HEK293 (cell line): ENCODE measurements around the gene BICD1.

Experiments
- CTCF ChIA-PET: fragments of 350-600 bp; formaldehyde crosslinking; extraction: SDS; loops from one replicate; lab custom pipeline; 2021; ENCODE audit warnings: antibody characterized with exemption; lab: Yijun Ruan, JAX
- POLR2A ChIA-PET: fragments of 300-600 bp; formaldehyde crosslinking; extraction: SDS; loops from one replicate; lab custom pipeline; 2020; ENCODE audit warnings: antibody characterized with exemption, inconsistent platforms; lab: Yijun Ruan, JAX
- H3K27ac ChIP-seq: fragments of 200-500 bp; sonication (Bioruptor generic); 2 replicates; pipeline ENCODE4 v1.5.1; 2014; ENCODE audit warnings: low read depth, low read length, control low read depth, inconsistent platforms; ENCODE audit errors: extremely low read depth
- H3K36me3 ChIP-seq, 2 experiments: fragments of 200-500 bp in 1 of 2; sonication (Bioruptor generic) in 1 of 2; 1 replicate in 1 of 2; 2 replicates in 1 of 2; pipeline ENCODE4 v1.5.1; 2014 to 2017; ENCODE audit warnings: inconsistent platforms in 2 of 2, low read length in 2 of 2; ENCODE audit not compliant: control insufficient read depth in 2 of 2, insufficient read depth in 1 of 2
- H3K4me1 ChIP-seq: fragments of 200-500 bp; sonication (Bioruptor generic); 2 replicates; pipeline ENCODE4 v1.5.1; 2014; ENCODE audit warnings: mild to moderate bottlenecking, low read length, inconsistent platforms; ENCODE audit not compliant: control insufficient read depth, insufficient read depth
- H3K4me3 ChIP-seq: 2 replicates; pipeline ENCODE4 v1.5.1; 2011; ENCODE audit warnings: low read depth, mild to moderate bottlenecking, control low read depth, low read length, moderate library complexity
- H3K9me3 ChIP-seq: fragments of 200-500 bp; sonication (Bioruptor generic); 2 replicates; pipeline ENCODE4 v1.5.1; 2014; ENCODE audit warnings: low read depth, low read length, inconsistent platforms; ENCODE audit not compliant: control insufficient read depth, insufficient read depth
- GLIS2 ChIP-seq: fragments of 450-650 bp; formaldehyde crosslinking; IDR thresholded peaks from 2 replicates; pipeline ENCODE4 v1.5.1; 2016; ENCODE audit warnings: missing biosample characterization, missing genetic modification characterization
- HOXD13 ChIP-seq: sonication (generic); formaldehyde crosslinking; IDR thresholded peaks from 2 replicates; pipeline ENCODE4 v1.8.0; 2022; ENCODE audit warnings: missing genetic modification reagents, borderline replicate concordance
- KLF10 ChIP-seq: fragments of 450-650 bp; IDR thresholded peaks from 2 replicates; pipeline ENCODE4 v1.5.1; 2018; ENCODE audit warnings: missing biosample characterization, mild to moderate bottlenecking, missing genetic modification characterization
- MZF1 ChIP-seq: fragments of 450-650 bp; formaldehyde crosslinking; IDR thresholded peaks from 2 replicates; pipeline ENCODE4 v1.5.1; 2017; ENCODE audit warnings: missing biosample characterization, missing genetic modification characterization, borderline replicate concordance
- SP2 ChIP-seq: fragments of 450-650 bp; formaldehyde crosslinking; IDR thresholded peaks from 2 replicates; pipeline ENCODE4 v1.5.1; 2016; ENCODE audit warnings: missing biosample characterization, missing genetic modification characterization
- WT1 ChIP-seq: fragments of 450-650 bp; formaldehyde crosslinking; IDR thresholded peaks from 2 replicates; pipeline ENCODE4 v1.5.1; 2016; ENCODE audit warnings: missing biosample characterization, missing genetic modification characterization
- ZNF214 ChIP-seq: fragments of 450-650 bp; formaldehyde crosslinking; IDR thresholded peaks from 2 replicates; pipeline ENCODE4 v1.5.1; 2017; ENCODE audit warnings: missing biosample characterization, mild to moderate bottlenecking, missing genetic modification characterization, borderline replicate concordance
- ZNF223 ChIP-seq: fragments of 450-650 bp; formaldehyde crosslinking; IDR thresholded peaks from 2 replicates; pipeline ENCODE4 v1.5.1; 2016; ENCODE audit warnings: missing biosample characterization, missing genetic modification characterization
- ZNF670 ChIP-seq: fragments of 450-650 bp; formaldehyde crosslinking; IDR thresholded peaks from 2 replicates; pipeline ENCODE4 v1.5.1; 2016; ENCODE audit warnings: missing biosample characterization, missing genetic modification characterization, low read depth
- ZNF776 ChIP-seq: fragments of 450-650 bp; formaldehyde crosslinking; IDR thresholded peaks from 2 replicates; pipeline ENCODE4 v1.5.0; 2017; ENCODE audit warnings: missing biosample characterization, missing genetic modification characterization, borderline replicate concordance
- ZSCAN16 ChIP-seq: fragments of 450-650 bp; formaldehyde crosslinking; IDR thresholded peaks from 2 replicates; pipeline ENCODE4 v1.5.1; 2016; ENCODE audit warnings: missing biosample characterization, missing genetic modification characterization
- ZSCAN30 ChIP-seq: fragments of 450-650 bp; IDR thresholded peaks from 2 replicates; pipeline ENCODE4 v1.5.1; 2018; ENCODE audit warnings: missing biosample characterization, mild to moderate bottlenecking, missing genetic modification characterization, moderate library complexity
- TF ChIP-seq, protein P1 (sequence below): fragments of 450-650 bp; formaldehyde crosslinking; IDR thresholded peaks from 2 replicates; pipeline ENCODE4 v1.5.1; 2016; ENCODE audit warnings: missing biosample characterization, missing genetic modification characterization
- TF ChIP-seq, protein P2 (sequence below): fragments of 450-650 bp; formaldehyde crosslinking; IDR thresholded peaks from 2 replicates; pipeline ENCODE4 v1.5.1; 2016; ENCODE audit warnings: missing biosample characterization, missing genetic modification characterization
- TF ChIP-seq, protein P3 (sequence below): fragments of 450-650 bp; formaldehyde crosslinking; conservative IDR thresholded peaks from 2 replicates; pipeline ENCODE4 v1.5.1; 2016; ENCODE audit warnings: low read depth, missing biosample characterization, missing genetic modification characterization
- TF ChIP-seq, protein P4 (sequence below): fragments of 450-650 bp; formaldehyde crosslinking; IDR thresholded peaks from 2 replicates; pipeline ENCODE4 v1.5.1; 2016; ENCODE audit warnings: missing biosample characterization, missing genetic modification characterization
- TF ChIP-seq, protein P5 (sequence below): fragments of 450-650 bp; IDR thresholded peaks from 2 replicates; pipeline ENCODE4 v1.5.1; 2018; ENCODE audit warnings: missing biosample characterization, missing genetic modification characterization

Gene BICD1

DNA sequence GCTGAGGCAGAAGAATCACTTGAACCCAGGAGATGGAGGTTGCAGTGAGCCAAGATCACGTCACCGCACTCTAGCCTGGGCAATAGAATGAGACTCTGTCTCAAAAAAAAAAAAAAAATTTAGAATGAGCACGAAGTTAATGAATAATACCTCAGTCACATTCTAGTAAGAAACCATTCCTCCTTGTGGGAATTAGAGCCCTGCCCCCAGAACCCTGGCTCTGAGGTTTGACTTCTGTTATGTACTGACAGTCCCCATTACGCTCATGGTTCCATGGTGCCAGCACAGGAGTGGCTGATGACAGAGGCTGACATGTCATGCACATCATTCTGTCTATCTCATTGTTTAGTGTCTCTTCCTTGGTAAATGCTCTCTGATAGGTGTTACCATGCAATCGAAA is 160.1 kb downstream of the BICD1 start (continued):
- TF ChIP-seq, protein P1, sequence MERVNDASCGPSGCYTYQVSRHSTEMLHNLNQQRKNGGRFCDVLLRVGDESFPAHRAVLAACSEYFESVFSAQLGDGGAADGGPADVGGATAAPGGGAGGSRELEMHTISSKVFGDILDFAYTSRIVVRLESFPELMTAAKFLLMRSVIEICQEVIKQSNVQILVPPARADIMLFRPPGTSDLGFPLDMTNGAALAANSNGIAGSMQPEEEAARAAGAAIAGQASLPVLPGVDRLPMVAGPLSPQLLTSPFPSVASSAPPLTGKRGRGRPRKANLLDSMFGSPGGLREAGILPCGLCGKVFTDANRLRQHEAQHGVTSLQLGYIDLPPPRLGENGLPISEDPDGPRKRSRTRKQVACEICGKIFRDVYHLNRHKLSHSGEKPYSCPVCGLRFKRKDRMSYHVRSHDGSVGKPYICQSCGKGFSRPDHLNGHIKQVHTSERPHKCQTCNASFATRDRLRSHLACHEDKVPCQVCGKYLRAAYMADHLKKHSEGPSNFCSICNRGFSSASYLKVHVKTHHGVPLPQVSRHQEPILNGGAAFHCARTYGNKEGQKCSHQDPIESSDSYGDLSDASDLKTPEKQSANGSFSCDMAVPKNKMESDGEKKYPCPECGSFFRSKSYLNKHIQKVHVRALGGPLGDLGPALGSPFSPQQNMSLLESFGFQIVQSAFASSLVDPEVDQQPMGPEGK (tag by site-specific recombination), result no peak
- TF ChIP-seq ZNF223 (tag by site-specific recombination), result no peak
- TF ChIP-seq, all 188 proteins: peak for 0

DNA sequence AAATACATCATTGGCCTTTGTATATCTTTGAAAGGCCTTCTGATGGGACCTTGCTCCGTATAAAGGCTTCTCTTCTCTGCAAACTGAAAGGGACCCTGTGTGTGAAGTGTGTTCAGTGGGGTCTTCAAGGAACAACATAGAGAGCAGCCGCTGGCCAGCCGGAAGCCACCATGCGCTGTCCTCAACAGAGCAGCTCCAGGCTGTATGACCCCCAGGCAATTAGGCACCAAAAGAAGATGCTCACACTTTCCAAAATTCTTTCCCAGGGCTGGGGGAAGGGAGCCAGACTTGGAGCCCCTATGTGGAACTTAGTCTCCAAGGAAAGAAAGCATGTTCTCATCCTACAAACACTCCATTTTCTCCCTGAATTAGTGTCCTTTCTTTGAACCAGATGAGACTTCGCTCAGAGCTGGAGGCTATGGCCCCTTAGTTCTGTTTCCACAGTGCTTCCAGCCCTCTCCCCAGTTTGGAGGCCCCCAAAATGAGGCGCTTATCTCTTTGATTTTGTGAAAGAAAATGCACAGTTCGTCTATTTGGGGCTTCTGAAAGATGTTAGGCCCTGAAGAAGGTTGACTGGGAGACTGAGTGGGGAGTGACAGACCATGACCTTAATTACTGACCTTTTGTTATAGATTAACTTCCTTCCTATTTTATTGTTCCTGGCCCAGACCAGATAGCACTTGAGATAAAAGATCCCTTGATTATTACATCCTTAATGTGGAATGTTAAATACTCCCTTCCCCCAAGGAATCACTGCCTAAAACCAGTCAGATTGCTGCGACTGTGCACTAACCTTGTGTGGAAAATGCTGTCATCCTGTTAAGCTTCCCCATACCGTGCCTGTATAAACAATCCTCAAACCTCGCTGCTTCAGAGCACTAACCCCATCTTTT is 164.4 kb downstream of the BICD1 start:
- POLR2A ChIA-PET, result interaction anchor here (0.5 kb wide), 1 partner anchor 131 kb away, joined by 3 read pairs; no protein-coding TSS in a partner anchor
- H3K4me3 ChIP-seq, result no peak overlapping the region
- H3K36me3 ChIP-seq, result no peaks in the 10 kb centered on the region
- H3K9me3 ChIP-seq, result no peaks in the 10 kb centered on the region
- CTCF ChIA-PET, result interaction anchor here (0.8 to 1.2 kb wide), 3 partner anchors 9 to 148 kb away, joined by 3 to 4 read pairs (median 3); no protein-coding TSS in a partner anchor
- H3K4me1 ChIP-seq, result peaks cover 16% of the 10 kb centered on the region
- no peak overlapping the region for H3K27ac ChIP-seq
- TF ChIP-seq HOXD13 (CRISPR knock-in tag) (no peak), WT1 (tag by site-specific recombination) (peak; percentile 47; the same call in 1 of the 2 replicates), SP2 (tag by site-specific recombination) (no peak), ZNF214 (no peak), ZNF670 (tag by site-specific recombination) (no peak), MZF1 (tag by site-specific recombination) (peak; percentile 24; the same call in 1 of the 2 replicates), ZNF776 (no peak), ZSCAN30 (tag by site-specific recombination) (no peak), GLIS2 (tag by site-specific recombination) (no peak), KLF10 (tag by site-specific recombination) (no peak), ZSCAN16 (no peak)
- TF ChIP-seq, protein P2, sequence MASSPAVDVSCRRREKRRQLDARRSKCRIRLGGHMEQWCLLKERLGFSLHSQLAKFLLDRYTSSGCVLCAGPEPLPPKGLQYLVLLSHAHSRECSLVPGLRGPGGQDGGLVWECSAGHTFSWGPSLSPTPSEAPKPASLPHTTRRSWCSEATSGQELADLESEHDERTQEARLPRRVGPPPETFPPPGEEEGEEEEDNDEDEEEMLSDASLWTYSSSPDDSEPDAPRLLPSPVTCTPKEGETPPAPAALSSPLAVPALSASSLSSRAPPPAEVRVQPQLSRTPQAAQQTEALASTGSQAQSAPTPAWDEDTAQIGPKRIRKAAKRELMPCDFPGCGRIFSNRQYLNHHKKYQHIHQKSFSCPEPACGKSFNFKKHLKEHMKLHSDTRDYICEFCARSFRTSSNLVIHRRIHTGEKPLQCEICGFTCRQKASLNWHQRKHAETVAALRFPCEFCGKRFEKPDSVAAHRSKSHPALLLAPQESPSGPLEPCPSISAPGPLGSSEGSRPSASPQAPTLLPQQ (tag by site-specific recombination), result no peak
- TF ChIP-seq, protein P3, sequence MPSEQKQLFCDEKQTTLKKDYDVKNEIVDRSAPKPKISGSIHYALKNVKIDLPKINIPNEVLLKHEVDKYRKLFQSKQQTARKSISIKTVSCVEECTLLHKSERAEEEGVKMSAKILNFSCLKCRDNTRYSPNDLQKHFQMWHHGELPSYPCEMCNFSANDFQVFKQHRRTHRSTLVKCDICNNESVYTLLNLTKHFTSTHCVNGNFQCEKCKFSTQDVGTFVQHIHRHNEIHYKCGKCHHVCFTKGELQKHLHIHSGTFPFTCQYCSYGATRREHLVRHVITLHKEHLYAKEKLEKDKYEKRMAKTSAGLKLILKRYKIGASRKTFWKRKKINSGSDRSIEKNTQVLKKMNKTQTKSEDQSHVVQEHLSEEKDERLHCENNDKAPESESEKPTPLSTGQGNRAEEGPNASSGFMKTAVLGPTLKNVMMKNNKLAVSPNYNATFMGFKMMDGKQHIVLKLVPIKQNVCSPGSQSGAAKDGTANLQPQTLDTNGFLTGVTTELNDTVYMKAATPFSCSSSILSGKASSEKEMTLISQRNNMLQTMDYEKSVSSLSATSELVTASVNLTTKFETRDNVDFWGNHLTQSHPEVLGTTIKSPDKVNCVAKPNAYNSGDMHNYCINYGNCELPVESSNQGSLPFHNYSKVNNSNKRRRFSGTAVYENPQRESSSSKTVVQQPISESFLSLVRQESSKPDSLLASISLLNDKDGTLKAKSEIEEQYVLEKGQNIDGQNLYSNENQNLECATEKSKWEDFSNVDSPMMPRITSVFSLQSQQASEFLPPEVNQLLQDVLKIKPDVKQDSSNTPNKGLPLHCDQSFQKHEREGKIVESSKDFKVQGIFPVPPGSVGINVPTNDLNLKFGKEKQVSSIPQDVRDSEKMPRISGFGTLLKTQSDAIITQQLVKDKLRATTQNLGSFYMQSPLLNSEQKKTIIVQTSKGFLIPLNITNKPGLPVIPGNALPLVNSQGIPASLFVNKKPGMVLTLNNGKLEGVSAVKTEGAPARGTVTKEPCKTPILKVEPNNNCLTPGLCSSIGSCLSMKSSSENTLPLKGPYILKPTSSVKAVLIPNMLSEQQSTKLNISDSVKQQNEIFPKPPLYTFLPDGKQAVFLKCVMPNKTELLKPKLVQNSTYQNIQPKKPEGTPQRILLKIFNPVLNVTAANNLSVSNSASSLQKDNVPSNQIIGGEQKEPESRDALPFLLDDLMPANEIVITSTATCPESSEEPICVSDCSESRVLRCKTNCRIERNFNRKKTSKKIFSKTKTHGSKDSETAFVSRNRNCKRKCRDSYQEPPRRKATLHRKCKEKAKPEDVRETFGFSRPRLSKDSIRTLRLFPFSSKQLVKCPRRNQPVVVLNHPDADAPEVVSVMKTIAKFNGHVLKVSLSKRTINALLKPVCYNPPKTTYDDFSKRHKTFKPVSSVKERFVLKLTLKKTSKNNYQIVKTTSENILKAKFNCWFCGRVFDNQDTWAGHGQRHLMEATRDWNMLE, result no peak
- TF ChIP-seq, protein P4, sequence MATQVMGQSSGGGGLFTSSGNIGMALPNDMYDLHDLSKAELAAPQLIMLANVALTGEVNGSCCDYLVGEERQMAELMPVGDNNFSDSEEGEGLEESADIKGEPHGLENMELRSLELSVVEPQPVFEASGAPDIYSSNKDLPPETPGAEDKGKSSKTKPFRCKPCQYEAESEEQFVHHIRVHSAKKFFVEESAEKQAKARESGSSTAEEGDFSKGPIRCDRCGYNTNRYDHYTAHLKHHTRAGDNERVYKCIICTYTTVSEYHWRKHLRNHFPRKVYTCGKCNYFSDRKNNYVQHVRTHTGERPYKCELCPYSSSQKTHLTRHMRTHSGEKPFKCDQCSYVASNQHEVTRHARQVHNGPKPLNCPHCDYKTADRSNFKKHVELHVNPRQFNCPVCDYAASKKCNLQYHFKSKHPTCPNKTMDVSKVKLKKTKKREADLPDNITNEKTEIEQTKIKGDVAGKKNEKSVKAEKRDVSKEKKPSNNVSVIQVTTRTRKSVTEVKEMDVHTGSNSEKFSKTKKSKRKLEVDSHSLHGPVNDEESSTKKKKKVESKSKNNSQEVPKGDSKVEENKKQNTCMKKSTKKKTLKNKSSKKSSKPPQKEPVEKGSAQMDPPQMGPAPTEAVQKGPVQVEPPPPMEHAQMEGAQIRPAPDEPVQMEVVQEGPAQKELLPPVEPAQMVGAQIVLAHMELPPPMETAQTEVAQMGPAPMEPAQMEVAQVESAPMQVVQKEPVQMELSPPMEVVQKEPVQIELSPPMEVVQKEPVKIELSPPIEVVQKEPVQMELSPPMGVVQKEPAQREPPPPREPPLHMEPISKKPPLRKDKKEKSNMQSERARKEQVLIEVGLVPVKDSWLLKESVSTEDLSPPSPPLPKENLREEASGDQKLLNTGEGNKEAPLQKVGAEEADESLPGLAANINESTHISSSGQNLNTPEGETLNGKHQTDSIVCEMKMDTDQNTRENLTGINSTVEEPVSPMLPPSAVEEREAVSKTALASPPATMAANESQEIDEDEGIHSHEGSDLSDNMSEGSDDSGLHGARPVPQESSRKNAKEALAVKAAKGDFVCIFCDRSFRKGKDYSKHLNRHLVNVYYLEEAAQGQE (tag by site-specific recombination), result no peak
- TF ChIP-seq, protein P5, sequence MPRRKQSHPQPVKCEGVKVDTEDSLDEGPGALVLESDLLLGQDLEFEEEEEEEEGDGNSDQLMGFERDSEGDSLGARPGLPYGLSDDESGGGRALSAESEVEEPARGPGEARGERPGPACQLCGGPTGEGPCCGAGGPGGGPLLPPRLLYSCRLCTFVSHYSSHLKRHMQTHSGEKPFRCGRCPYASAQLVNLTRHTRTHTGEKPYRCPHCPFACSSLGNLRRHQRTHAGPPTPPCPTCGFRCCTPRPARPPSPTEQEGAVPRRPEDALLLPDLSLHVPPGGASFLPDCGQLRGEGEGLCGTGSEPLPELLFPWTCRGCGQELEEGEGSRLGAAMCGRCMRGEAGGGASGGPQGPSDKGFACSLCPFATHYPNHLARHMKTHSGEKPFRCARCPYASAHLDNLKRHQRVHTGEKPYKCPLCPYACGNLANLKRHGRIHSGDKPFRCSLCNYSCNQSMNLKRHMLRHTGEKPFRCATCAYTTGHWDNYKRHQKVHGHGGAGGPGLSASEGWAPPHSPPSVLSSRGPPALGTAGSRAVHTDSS (tag by site-specific recombination), result no peak
